Measurements from ENCODE around the gene GNG8.
A peak's percentile ranks its signal among the peaks of the same experiment; 100 is the strongest.
"Not testable (repeated sequence)": the region's sequence is repeated elsewhere in the genome, so short reads cannot be mapped to it uniquely, and the experiment has no call there.

Gene GNG8

DNA sequence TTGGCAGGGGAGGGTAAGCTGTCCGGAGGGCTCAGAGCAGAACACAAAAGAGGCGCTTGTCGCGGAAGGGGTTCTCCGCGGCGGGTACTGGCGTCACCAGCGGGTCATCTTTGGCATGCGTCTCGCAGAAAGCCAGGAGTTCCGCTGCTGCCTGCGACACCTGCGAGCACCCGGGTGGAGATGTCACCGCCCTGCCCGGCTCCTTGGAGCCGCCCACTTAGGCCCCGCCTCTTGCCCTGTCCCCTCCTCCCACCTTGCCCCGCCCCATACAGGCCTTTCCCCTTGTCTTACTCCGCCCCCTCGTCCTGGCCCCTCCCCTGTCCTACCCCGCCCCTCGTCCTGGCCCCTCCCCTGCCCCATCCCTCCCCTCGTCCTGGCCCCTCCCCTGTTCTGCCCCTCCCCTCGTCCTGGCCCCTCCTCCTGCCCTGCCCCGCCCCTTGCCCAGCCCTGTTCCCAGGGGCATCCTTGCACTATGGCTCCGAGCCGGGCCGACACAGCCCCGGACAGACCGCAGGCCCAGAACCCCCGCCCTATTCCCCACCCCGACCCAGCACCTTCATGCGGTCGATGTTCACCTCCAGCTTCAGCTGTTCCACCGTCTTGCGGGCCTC lies 1.9 kb downstream of the GNG8 start:
- Mint-ChIP-seq H3K27me3 (peaks cover 41% of the 10 kb centered on the region), H3K4me1 (ENCODE audit: low read depth) (peaks cover 55% of the 10 kb centered on the region), H3K4me3 (peak overlapping the region; percentile 55), H3K27ac (peak overlapping the region; percentile 20), H3K9me3 (no peaks in the 10 kb centered on the region), H3K36me3 (ENCODE audit: low read depth) (no peaks in the 10 kb centered on the region)
- intact Hi-C loops (cut with micrococcal nuclease), result loop anchor here (1.0 kb wide), 1 partner anchor 27 kb away; the partner anchor contains the start of gene DACT3

- peak overlapping the region; percentile 20 for H3K27ac Mint-ChIP-seq
- H3K27me3 Mint-ChIP-seq, result peaks cover 41% of the 10 kb centered on the region
- no peaks in the 10 kb centered on the region for H3K36me3 Mint-ChIP-seq (ENCODE audit: low read depth)
Observed at GRCh38 chr19:46633130-46633529, 2.9 kb downstream of the GNG8 start.

DNA sequence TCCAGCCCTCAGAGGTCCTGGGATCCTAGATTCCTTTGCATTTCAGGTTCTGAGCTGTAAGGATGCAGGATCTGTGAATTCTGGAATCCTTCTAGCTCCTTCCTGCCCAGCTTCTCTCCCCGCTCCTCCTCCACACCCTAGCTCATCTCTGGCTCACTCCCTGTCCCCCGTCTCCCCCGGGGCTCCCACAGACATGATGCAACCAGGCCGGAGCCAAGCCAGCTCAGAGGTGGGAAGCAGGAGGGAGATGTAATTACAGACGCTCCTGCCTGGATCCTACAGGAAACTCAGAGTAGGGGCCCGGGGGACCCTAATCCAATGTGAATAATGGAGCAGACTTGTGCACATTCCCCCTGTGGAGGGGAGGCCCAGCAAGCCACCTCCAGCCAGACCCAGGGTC lies 4.5 kb downstream of the GNG8 start:
- Mint-ChIP-seq H3K27me3 (peaks cover 41% of the 10 kb centered on the region), H3K4me1 (ENCODE audit: low read depth) (peaks cover 75% of the 10 kb centered on the region), H3K27ac (no peak overlapping the region), H3K9me3 (no peaks in the 10 kb centered on the region), H3K36me3 (ENCODE audit: low read depth) (no peaks in the 10 kb centered on the region), H3K4me3 (no peak overlapping the region)
- intact Hi-C loops (cut with micrococcal nuclease), result no loop called here

More at GRCh38 chr19:46633130-46633529, 2.9 kb downstream of the GNG8 start:
- intact Hi-C loops (cut with micrococcal nuclease), result no loop called here
- no peak overlapping the region for H3K4me3 Mint-ChIP-seq
- H3K4me1 Mint-ChIP-seq (ENCODE audit: low read depth), result peaks cover 60% of the 10 kb centered on the region
- H3K9me3 Mint-ChIP-seq, result no peaks in the 10 kb centered on the region

- Mint-ChIP-seq H3K4me3 (no peak overlapping the region), H3K27me3 (peaks cover 41% of the 10 kb centered on the region), H3K36me3 (ENCODE audit: low read depth) (no peaks in the 10 kb centered on the region), H3K9me3 (no peaks in the 10 kb centered on the region), H3K27ac (no peak overlapping the region), H3K4me1 (ENCODE audit: low read depth) (peaks cover 80% of the 10 kb centered on the region)
- intact Hi-C loops (cut with micrococcal nuclease), result no loop called here
Observed at GRCh38 chr19:46630586-46631205, 5.3 kb downstream of the GNG8 start.

DNA sequence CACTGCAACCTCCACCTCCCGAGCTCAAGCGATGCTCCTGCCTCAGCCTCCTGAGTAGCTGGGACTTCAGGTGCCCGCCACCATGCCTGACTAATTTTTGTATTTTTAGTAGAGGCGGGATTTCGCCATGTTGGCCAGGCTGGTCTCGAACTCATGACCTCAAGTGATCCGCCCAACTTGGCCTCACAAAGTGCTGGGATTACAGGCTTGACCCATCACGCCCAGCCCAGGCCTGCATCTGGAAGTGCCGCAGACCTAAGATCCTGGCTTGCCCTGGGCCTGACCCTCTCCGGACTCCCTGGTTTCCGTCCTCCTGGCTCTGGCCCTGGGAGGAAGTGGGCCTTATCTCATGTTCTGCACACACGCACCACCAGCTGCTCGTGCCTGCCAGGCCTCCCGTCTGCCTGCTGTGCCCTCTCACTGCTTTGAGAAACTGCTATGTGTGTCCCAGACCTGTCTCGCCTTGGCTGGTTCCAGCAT lies 6.4 kb downstream of the GNG8 start:
- peaks cover 6% of the 10 kb centered on the region for H3K36me3 Mint-ChIP-seq (ENCODE audit: low read depth)
- H3K9me3 Mint-ChIP-seq, result no peaks in the 10 kb centered on the region
- peaks cover 80% of the 10 kb centered on the region for H3K4me1 Mint-ChIP-seq (ENCODE audit: low read depth)
- H3K4me3 Mint-ChIP-seq, result no peak overlapping the region
- intact Hi-C loops (cut with micrococcal nuclease), result no loop called here
- peak overlapping the region; percentile 61 for H3K27ac Mint-ChIP-seq
- H3K27me3 Mint-ChIP-seq, result peaks cover 33% of the 10 kb centered on the region

GRCh38 chr19:46628970-46629369 lies 7.0 kb downstream of the GNG8 start:
- Mint-ChIP-seq H3K36me3 (ENCODE audit: low read depth) (peaks cover 12% of the 10 kb centered on the region), H3K27me3 (peaks cover 29% of the 10 kb centered on the region), H3K4me1 (ENCODE audit: low read depth) (peaks cover 82% of the 10 kb centered on the region), H3K27ac (peak overlapping the region; percentile 61)
- intact Hi-C loops (cut with micrococcal nuclease); H3K9me3 Mint-ChIP-seq; H3K4me3 Mint-ChIP-seq: not testable (repeated sequence)

DNA sequence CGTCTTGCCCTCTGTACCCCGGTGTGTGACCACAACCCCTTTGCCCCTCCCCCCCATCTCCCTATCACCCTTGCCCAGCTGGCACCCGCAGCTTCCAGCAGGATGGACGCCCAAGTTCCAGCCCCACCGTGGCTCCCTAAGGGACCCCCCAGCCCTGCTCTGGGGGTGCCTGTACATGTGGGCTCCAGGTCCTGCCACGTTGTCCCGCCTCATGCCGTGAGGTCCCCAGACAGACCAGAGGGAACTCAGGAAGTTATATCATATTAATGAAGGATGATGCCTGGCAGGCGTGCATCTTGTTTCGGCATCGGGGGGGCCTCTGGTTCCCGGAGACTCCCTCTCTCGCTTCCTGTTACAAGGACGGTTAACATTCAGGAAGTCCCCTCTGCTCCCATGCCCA lies 9.6 kb downstream of the GNG8 start:
- Mint-ChIP-seq H3K27ac (peak overlapping the region; percentile 93), H3K9me3 (no peaks in the 10 kb centered on the region), H3K4me1 (ENCODE audit: low read depth) (peaks cover 90% of the 10 kb centered on the region), H3K27me3 (peaks cover 10% of the 10 kb centered on the region), H3K36me3 (ENCODE audit: low read depth) (peaks cover 35% of the 10 kb centered on the region), H3K4me3 (peak overlapping the region; percentile 15)
- intact Hi-C loops (cut with micrococcal nuclease), result no loop called here

- Mint-ChIP-seq H3K4me3 (no peak overlapping the region), H3K27ac (peak overlapping the region; percentile 93), H3K9me3 (no peaks in the 10 kb centered on the region), H3K36me3 (ENCODE audit: low read depth) (peaks cover 42% of the 10 kb centered on the region), H3K27me3 (peaks cover 4% of the 10 kb centered on the region), H3K4me1 (ENCODE audit: low read depth) (peaks cover 90% of the 10 kb centered on the region)
- intact Hi-C loops (cut with micrococcal nuclease), result no loop called here
Observed at GRCh38 chr19:46625731-46626130, 10.3 kb downstream of the GNG8 start.

DNA sequence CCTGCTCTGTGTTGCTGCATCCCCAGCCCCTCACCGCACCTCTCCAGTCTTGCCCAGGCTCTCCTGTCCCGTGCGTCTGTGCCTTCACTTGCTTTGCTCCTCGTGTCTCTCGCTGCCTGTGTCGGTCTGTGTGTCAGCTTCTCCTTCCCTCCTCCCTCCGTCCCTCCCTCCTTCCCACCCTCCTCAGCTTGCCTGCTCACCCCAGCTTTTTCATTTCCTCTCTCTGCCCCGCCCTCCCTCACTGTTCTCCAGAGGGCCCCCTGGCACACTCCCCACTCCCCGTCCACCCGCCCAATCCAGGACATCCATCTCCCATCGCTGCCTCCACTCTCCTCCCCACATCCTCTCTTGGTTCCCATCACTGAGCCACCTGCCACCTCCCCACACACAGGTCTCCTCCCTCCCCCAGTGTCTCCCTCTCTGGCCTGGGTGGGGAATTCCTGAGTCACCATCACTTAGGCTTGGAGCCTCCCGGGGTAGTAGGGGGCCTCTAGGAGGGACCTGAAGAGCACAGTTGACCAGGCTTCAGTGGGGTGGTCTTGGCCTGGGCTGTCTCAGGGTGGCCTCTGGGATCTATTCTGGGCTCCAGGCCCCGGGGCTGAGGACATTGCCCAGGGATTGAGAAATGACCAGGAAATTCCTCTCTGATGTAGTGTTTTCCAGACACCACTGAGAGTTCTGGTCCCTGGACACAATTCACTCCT lies 10.9 kb downstream of the GNG8 start, which contains the start of gene PTGIR:
Gene PTGIR, minus strand, starts transcription at position 132 of the 704 bp plus-strand sequence. CDS start 864 bp downstream, outside the sequence.
- peaks cover 4% of the 10 kb centered on the region for H3K27me3 Mint-ChIP-seq
- H3K4me3 Mint-ChIP-seq, result peak within 1 kb of the TSS; percentile 94
- H3K27ac Mint-ChIP-seq, result peak within 1 kb of the TSS; percentile 93
- H3K36me3 Mint-ChIP-seq (ENCODE audit: low read depth), result peaks cover 48% of the 10 kb centered on the region
- intact Hi-C loops (cut with micrococcal nuclease), result no loop called here
- peaks cover 90% of the 10 kb centered on the region for H3K4me1 Mint-ChIP-seq (ENCODE audit: low read depth)
- no peaks in the 10 kb centered on the region for H3K9me3 Mint-ChIP-seq

GRCh38 chr19:46623915-46624502 lies 12.0 kb downstream of the GNG8 start:
- Mint-ChIP-seq H3K9me3 (no peaks in the 10 kb centered on the region), H3K27me3 (no peaks in the 10 kb centered on the region), H3K27ac (peak overlapping the region; percentile 93), H3K36me3 (ENCODE audit: low read depth) (peaks cover 51% of the 10 kb centered on the region), H3K4me3 (peak overlapping the region; percentile 94), H3K4me1 (ENCODE audit: low read depth) (peaks cover 90% of the 10 kb centered on the region)
- intact Hi-C loops (cut with micrococcal nuclease), result no loop called here

DNA sequence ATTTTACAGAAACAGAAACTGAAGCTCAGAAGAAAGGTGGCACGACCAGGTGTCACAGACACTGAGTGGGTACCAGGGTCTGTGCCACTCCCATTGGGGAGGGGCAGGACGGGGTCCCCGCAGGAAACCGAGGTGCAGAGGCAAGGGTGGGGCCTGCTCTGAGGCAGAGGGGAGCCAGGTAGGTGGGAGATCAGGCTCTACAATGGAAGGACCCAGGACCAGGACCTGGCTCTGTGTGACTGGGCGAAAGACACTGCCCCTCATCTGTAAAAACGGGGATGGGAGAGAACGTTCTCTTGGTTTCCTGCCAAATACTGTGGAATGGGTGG lies 13.9 kb downstream of the GNG8 start:
- Mint-ChIP-seq H3K9me3 (no peaks in the 10 kb centered on the region), H3K36me3 (ENCODE audit: low read depth) (peaks cover 51% of the 10 kb centered on the region), H3K27me3 (peaks cover under 1% of the 10 kb centered on the region), H3K4me1 (ENCODE audit: low read depth) (peaks cover 87% of the 10 kb centered on the region), H3K27ac (peak overlapping the region; percentile 91), H3K4me3 (peak overlapping the region; percentile 79)
- intact Hi-C loops (cut with micrococcal nuclease), result no loop called here

DNA sequence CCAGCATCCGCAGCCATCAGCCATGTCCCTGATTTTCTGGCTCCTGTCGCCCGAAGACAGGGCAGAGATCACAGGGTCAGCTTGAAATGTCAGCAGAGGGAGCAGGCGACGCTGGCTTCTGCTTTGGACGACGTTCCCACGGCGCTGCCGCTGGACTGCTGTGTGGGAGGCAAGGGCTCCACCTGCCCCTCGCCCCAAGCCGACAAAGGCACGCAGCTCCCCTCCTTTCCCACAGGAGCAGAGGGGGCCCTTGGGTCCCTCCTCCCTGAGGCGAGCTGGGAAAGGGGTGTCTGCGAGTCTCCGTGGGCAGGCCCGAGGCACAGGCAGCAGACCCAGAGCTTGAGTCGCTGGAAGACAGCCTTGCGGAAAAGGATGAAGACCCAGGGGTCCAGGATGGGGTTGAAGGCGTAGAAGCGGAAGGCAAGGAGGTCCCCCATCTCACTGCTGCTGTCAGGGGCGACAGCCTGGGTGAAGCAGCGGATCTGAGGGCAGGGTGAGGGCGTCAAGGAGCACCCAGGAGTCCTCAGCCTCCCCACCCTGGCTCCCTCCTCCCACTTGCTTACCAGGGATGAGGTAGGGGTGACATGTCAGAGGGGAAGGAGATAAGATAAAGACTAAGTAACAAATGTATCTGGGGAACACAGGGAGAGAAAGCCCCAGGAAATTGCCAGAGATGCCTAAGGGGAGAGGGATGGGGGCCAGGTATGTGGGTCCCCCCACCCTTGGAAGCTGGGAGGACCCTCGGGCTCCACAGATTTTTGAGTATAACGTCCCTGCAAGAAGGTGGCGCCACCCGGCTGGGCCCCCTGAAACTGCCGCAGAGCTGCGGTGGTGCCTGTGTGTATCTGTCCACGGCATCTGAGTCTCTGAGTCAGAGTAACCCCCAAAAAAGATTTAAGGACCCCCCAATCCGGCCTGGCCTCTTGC lies 14.5 kb downstream of the GNG8 start:
- Mint-ChIP-seq H3K36me3 (ENCODE audit: low read depth) (peaks cover 51% of the 10 kb centered on the region), H3K27me3 (peaks cover 7% of the 10 kb centered on the region), H3K4me3 (peak overlapping the region; percentile 79), H3K4me1 (ENCODE audit: low read depth) (peaks cover 87% of the 10 kb centered on the region), H3K9me3 (no peaks in the 10 kb centered on the region), H3K27ac (peak overlapping the region; percentile 91)
- intact Hi-C loops (cut with micrococcal nuclease), result no loop called here

DNA sequence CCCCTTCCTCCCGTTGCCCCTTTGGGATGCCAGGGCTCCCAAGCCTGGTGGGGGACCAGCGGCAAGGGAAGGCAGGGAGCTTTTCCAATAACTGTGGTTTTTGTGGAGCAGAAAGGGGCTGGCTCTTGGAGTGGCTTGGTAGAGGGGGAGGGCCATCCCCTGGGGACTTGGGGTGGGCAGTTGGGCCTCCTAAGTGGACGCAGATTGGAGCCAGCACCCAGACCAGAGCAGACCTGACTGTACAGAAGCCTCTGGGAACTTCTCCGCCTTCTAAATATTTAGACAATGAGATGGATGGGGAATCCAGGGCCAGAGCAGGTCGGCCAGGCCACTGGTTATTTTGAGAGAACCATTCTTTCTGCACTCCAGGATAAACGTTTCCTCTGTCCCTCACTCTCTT lies 15.3 kb downstream of the GNG8 start:
- peaks cover 11% of the 10 kb centered on the region for H3K27me3 Mint-ChIP-seq
- H3K36me3 Mint-ChIP-seq (ENCODE audit: low read depth), result peaks cover 51% of the 10 kb centered on the region
- peaks cover 81% of the 10 kb centered on the region for H3K4me1 Mint-ChIP-seq (ENCODE audit: low read depth)
- H3K27ac Mint-ChIP-seq, result peak overlapping the region; percentile 91
- no peaks in the 10 kb centered on the region for H3K9me3 Mint-ChIP-seq
- intact Hi-C loops (cut with micrococcal nuclease), result no loop called here
- H3K4me3 Mint-ChIP-seq, result peak overlapping the region; percentile 79
